Lower lobe of right lung (tissue), 2 donors: ENCODE measurements around the gene NUDT9. TPM values are rescaled to one million over a fixed set of nuclear protein-coding genes. Genes with fewer than 3 reads are reported as not detected.

ENCODE experiments used
- ATAC-seq, 2 donors: fragments of 200-7000 bp; cut with Tn5 transposase; one replicate each; pipeline ENCODE4 v1.9.1; 2020 to 2022; ENCODE audit warnings: mild to moderate bottlenecking in 2 of 2, moderate library complexity in 2 of 2
- DNase-seq: peaks from one replicate; pipeline ENCODE4 v3.0.0-alpha.2; 2020
- H3K27ac ChIP-seq: fragments of 200-600 bp; one replicate; pipeline ENCODE4 v1.8.0; 2022
- H3K27me3 ChIP-seq: fragments of 200-600 bp; one replicate; pipeline ENCODE4 v1.8.0; 2022; ENCODE audit warnings: low read depth
- H3K36me3 ChIP-seq: fragments of 200-600 bp; one replicate; pipeline ENCODE4 v1.8.0; 2022; ENCODE audit warnings: mild to moderate bottlenecking
- H3K4me1 ChIP-seq: fragments of 200-600 bp; one replicate; pipeline ENCODE4 v1.8.0; 2022
- H3K4me3 ChIP-seq: fragments of 200-600 bp; one replicate; pipeline ENCODE4 v1.8.0; 2022; ENCODE audit warnings: mild to moderate bottlenecking
- H3K9me3 ChIP-seq: fragments of 200-600 bp; one replicate; pipeline ENCODE4 v1.8.0; 2022
- CTCF ChIP-seq: fragments of 200-600 bp; IDR thresholded peaks from one replicate; pipeline ENCODE4 v1.8.0; 2022; ENCODE audit warnings: antibody characterized with exemption, mild to moderate bottlenecking
- intact Hi-C: fragments of 100-400 bp; cut with DNase I; formaldehyde crosslinking; loops from one replicate; pipeline ENCODE4 v1.11.0; 2022
- total RNA-seq: library from RNA; stranded (reverse); fragmentation: NEBNext Ultra II Directional; extraction: Animal tissue kit (Norgen Biotek cat#: 25700); gene quantifications from one replicate; pipeline ENCODE4 v1.2.1, GENCODE V29; 2021
- donor health status: DM: no; HTN: yes; CAD: no; lungs with severe emphysema.

NUDT9 gene
- total RNA-seq, 1 donor from 2014 or later, result 45.3 TPM

GRCh38 chr4:87425711-87426110, 3.3 kb downstream of the NUDT9 start:
- intact Hi-C loops, result no loop called here
- H3K9me3 ChIP-seq, result no peaks in the 10 kb centered on the region
- no peak overlapping the region for H3K27ac ChIP-seq
- TF ChIP-seq CTCF, result no peak
- no peak overlapping the region for H3K4me3 ChIP-seq
- no peaks in the 10 kb centered on the region for H3K27me3 ChIP-seq
- no peaks in the 10 kb centered on the region for H3K36me3 ChIP-seq
- ATAC-seq, result no peak
- H3K4me1 ChIP-seq, result peaks cover 16% of the 10 kb centered on the region
- no peak for DNase-seq

- peaks cover 10% of the 10 kb centered on the region for H3K4me1 ChIP-seq
- ATAC-seq, result no peak
Measured at GRCh38 chr4:87426865-87427517, 4.6 kb downstream of the NUDT9 start.

GRCh38 chr4:87427518-87427868, 5.1 kb downstream of the NUDT9 start:
- TF ChIP-seq CTCF, result no peak
- Histone ChIP-seq H3K9me3 (no peaks in the 10 kb centered on the region), H3K27me3 (no peaks in the 10 kb centered on the region), H3K4me3 (no peak overlapping the region), H3K4me1 (peaks cover 10% of the 10 kb centered on the region), H3K36me3 (no peaks in the 10 kb centered on the region), H3K27ac (no peak overlapping the region)
- no peak for DNase-seq
- ATAC-seq, result no peak
- intact Hi-C loops, result no loop called here

More at GRCh38 chr4:87426865-87427517, 4.6 kb downstream of the NUDT9 start:
- H3K36me3 ChIP-seq, result no peaks in the 10 kb centered on the region
- H3K27ac ChIP-seq, result no peak overlapping the region
- H3K4me3 ChIP-seq, result no peak overlapping the region
- intact Hi-C loops, result no loop called here
- no peak for DNase-seq
- no peaks in the 10 kb centered on the region for H3K9me3 ChIP-seq
- TF ChIP-seq CTCF, result no peak
- no peaks in the 10 kb centered on the region for H3K27me3 ChIP-seq

GRCh38 chr4:87428979-87429378, 6.6 kb downstream of the NUDT9 start:
- no peak overlapping the region for H3K4me3 ChIP-seq
- H3K36me3 ChIP-seq, result no peaks in the 10 kb centered on the region
- ATAC-seq (no peak), DNase-seq (no peak)
- peaks cover 3% of the 10 kb centered on the region for H3K4me1 ChIP-seq
- no peaks in the 10 kb centered on the region for H3K9me3 ChIP-seq
- no peak for TF ChIP-seq CTCF
- no peak overlapping the region for H3K27ac ChIP-seq
- intact Hi-C loops, result no loop called here
- H3K27me3 ChIP-seq, result no peaks in the 10 kb centered on the region

GRCh38 chr4:87430038-87430437, 7.7 kb downstream of the NUDT9 start:
- Histone ChIP-seq H3K36me3 (no peaks in the 10 kb centered on the region), H3K4me1 (no peaks in the 10 kb centered on the region), H3K27me3 (no peaks in the 10 kb centered on the region), H3K9me3 (no peaks in the 10 kb centered on the region), H3K4me3 (no peak overlapping the region), H3K27ac (no peak overlapping the region)
- TF ChIP-seq CTCF, result no peak
- ATAC-seq (no peak), DNase-seq (no peak)
- intact Hi-C loops, result no loop called here

- Histone ChIP-seq H3K36me3 (peaks cover 16% of the 10 kb centered on the region), H3K4me3 (no peak overlapping the region), H3K4me1 (no peaks in the 10 kb centered on the region), H3K27me3 (no peaks in the 10 kb centered on the region), H3K9me3 (no peaks in the 10 kb centered on the region), H3K27ac (no peak overlapping the region)
- no peak for TF ChIP-seq CTCF
- intact Hi-C loops, result no loop called here
- ATAC-seq, result no peak
- DNase-seq, result no peak
Measured at GRCh38 chr4:87433342-87433741, 11.0 kb downstream of the NUDT9 start.
